NCI-H69 (cell line): Measurements from ENCODE around the gene CDT1.
A peak's percentile ranks its signal among the peaks of the same experiment; 100 is the strongest.
"Not testable (repeated sequence)": the region's sequence is repeated elsewhere in the genome, so short reads cannot be mapped to it uniquely, and the experiment has no call there.

Experiments
- DNase-seq: peaks from one replicate; lab custom pipeline; 2025; lab: John Stamatoyannopoulos, UW

The CDT1 gene

DNA sequence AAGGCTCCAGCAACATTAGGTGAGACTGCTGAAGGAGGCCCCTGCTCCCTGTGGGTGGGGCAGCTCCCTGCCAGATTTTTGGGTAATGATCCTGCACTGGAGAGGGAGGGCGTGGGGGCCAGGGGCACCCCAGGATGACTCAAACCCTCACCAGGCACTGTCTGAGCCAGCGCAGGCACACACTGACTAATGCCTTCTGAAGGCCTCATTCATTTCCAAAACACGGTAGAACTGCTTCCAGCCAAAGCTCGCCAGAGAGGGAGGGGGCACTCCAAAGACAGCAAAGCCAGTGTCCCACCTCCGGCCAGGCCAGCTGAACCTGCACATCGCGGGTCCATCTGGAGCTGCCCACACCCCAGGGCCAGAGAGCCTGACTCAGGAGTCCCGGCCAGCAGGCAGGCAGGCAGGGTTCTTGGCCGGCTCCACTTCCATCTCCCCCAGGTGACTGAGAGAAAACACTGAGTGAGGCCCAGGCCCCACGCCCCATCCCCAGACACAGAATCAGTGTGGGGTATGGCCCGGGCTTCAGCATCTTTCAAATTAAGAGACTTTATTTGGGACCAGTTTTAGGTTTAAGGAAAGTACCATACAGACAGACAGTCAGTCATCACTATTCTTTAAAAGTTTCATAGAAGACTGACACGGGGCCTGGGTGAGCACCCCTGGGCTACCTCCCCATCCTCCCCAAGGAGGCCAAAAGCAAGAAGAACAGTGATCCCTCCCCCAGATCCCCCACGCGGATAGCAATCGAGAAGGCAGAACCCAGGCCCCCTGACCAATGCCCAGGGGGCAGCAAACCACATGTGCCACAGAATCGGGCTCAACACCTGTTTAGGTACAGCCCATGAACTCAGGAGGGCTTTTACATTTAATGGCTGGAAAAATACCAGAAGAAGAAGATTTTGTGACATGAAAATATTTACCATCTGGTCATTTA, 20.9 kb upstream of the CDT1 start:
- no peak for DNase-seq

DNA sequence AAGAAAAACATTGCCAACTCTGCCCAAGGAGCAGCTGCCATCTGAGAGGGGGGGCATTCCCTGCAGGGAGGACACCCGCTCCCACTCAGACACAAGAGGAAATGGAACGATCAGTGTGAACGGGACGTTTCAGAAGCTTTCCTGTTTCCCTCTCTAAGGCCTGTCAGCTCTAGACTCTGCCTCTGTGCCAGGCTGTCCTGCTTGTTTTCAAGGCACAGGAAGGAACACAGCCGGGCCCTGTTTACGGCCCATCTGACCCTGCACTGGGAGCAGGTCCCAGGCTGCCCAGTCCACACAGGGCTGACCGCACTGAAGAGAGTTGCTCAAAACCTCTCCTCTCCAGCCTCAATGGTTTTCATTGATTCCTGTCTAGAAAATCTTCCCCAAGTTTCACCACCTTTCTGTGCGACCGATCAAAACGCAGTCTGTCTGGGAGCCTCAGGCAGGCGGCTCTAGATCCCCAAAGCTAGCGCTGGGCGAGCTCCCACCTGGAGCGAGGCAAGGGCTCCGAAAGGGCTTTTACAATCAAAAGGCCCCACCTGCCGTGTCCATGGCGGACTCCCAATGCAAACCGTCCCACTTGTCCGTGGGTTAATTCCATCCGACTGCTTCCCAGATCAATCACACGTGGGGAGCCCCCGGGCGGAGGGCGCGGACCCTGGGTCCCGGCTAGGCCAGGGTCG, 20.1 kb upstream of the CDT1 start:
- DNase-seq: no peak

- peak; percentile 27 for DNase-seq
These were observed 19.3 kb upstream of the CDT1 start for GRCh38 chr16:88784074-88784855.

DNA sequence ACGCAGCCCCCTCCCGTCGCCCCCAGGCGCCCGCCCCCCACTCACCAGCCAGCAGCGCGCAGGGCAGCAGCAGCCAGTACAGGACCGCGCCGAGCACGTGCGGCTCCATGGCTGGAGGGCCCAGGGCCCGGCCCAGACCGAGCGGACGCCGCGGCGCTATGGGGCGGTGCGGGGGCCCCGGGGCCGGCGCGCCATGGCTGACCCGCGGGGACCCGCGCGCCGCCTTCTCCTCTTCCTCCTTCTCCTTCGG, 18.8 kb upstream of the CDT1 start:
- DNase-seq: no peak

GRCh38 chr16:88785106-88785924, 18.3 kb upstream of the CDT1 start, which contains the start of gene PIEZO1:
TSS of gene PIEZO1 (minus strand) at chr16:88785220. CDS start at chr16:88784964, 256 bp downstream.
- DNase-seq: peak; percentile 41

DNA sequence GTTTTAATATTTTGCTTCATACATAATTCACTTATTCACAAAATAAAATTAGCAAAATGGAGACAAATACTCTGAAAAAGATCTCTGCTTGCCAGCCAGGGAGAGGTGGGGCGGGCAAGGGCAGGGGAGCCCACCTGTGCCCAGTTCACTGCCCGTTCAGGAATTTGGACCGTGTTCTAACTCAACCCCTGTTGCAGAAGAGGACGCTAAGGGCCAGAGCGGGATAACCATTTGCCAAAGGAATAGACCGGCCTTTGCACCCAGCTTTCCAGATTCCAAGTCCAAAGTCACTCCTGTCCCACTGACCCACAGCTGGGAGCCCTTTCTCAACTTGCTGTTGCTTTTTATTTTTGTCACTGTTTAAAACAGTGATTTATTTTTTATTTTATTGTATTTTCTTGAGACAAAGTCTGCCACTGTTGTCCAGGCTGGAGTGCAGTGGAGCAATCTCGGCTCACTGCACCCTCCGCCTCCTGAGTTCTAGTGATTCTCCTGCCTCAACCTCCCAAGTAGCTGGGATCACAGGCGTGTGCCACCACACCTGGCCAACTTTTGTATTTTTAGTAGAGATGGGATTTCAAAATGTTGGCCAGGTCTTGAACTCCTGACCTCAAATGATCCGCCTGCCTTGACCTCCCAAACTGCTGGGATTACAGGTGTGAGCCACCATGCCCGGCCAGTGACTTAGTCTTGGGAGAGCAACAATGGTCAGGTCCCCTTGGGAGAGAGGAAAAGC, 15.8 kb upstream of the CDT1 start:
- DNase-seq: no peak

DNA sequence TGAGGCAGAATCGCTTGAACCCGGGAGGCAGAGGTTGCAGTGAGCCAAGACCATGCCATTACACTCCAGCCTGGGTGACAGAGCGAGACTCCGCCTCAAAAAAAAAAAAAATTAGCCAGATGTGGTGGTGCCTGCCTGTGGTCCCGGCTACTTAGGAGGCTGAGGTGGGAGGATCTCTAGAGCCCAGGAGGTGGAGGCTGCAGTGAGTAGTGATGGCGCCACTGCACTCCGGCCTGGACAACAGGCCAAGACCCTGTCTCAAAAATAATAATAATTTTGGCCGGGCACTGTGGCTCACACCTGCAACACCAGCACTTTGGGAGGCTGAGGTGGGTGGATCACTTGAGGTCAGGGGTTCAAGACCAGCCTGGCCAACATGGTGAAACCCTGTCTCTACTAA, 14.8 kb upstream of the CDT1 start:
- DNase-seq: not testable (repeated sequence)

- peak; percentile 40 for DNase-seq
These were observed 14.0 kb upstream of the CDT1 start for GRCh38 chr16:88789594-88789993.

- DNase-seq: peak; percentile 66
These were observed 13.0 kb upstream of the CDT1 start for GRCh38 chr16:88790312-88791211.

- no peak for DNase-seq
These were observed 11.5 kb upstream of the CDT1 start for GRCh38 chr16:88792078-88792550.

- DNase-seq: no peak
These were observed 10.8 kb upstream of the CDT1 start for GRCh38 chr16:88792668-88793250.

DNA sequence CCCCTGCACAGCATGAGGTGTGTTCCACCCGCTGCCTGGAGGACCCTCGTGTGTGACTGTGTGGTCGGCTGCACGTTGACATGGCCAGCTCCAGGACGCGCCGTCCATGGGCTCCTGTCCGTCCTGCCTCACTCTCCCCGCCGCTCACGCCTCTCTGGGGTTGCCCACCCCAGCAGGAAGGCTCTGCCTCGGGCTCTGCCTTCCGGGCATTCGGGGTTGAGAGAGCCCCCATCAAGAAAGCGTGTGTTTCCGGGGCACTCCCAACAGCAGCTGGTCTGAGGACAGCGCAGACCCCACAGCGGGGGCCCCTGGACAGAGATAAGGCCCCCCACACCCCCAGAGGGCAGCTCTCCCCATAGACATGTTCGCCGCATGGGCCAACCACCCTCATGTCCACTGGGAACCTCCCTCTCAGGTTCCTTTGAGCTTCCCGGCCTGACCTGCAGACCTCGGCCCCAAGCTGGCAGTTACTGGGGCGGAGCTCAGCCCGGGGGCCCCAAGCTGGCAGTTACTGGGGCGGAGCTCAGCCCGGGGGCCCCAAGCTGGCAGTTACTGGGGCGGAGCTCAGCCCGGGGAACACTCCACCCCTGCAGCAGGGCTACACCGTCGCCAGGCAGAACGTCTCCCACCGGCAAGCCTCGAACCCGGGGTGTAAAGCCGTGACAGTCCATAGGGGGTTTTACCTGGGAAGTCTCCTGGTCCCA, 10.2 kb upstream of the CDT1 start:
- peak; percentile 29 for DNase-seq

DNA sequence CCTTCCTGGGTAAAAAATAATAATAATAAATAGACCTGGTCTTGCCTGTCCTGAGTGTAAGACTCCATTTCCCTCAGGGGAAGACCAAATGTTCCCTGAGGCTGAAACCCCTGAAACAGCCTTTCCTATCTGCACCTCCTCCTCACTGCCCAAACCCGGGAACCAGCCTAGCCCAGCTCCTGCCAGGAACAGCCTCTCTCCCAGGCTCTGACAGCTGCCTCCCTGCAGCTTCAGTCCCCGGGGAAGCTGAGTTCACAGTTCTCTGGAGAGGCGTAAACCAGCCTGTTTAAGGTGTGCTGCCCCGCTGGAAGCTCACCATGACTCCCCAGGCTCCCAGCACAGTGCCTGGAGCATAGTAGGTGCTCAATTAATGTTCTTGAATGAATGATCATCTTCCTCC, 7.3 kb upstream of the CDT1 start:
- peak; percentile 43 for DNase-seq

GRCh38 chr16:88798073-88798472, 5.5 kb upstream of the CDT1 start:
- no peak for DNase-seq

- DNase-seq: peak; percentile 39
These were observed 4.7 kb upstream of the CDT1 start for GRCh38 chr16:88798772-88799455.

- DNase-seq: no peak
These were observed 3.9 kb upstream of the CDT1 start for GRCh38 chr16:88799569-88800276.

GRCh38 chr16:88800277-88800592, 3.4 kb upstream of the CDT1 start:
- no peak for DNase-seq

- DNase-seq: peak; percentile 28
These were observed 573 bp downstream of the CDT1 start for GRCh38 chr16:88804173-88804551.
